ENCODE results near the gene PSMB9.

Gene PSMB9

GRCh38 chr6:32840604-32841246 lies 13.3 kb upstream of the PSMB9 start:
- no peak for DNase-seq

DNA sequence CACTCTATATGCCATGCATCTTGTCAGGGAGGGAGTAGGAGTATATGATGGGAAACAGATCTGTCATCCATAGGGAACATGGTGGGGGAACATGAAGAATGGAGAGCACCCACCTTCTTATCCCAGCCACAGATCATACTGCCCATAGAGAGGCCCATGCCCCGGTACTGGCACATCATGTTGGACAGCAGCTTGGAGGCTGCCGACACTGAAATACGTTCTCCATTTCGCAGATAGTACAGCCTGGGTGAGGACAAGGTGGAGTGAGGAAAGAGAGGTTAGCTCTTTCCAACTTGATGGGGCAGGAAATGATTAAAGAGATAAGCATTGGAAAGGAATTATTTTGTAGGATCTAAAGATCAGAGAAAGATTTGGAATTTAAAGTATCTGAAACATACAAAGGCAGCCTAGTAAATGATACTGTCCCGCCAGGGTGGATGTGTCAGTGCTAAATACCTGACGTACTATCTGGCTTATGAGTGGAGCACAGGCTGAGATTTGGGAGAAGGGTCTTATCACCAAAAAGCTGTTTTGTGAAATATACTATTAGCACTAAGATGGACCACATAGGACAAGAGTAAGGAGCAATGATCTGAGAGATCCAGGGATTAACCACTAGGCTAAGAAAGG lies 11.9 kb upstream of the PSMB9 start:
- DNase-seq: no peak

GRCh38 chr6:32842690-32843089 lies 11.3 kb upstream of the PSMB9 start:
- no peak for DNase-seq

DNA sequence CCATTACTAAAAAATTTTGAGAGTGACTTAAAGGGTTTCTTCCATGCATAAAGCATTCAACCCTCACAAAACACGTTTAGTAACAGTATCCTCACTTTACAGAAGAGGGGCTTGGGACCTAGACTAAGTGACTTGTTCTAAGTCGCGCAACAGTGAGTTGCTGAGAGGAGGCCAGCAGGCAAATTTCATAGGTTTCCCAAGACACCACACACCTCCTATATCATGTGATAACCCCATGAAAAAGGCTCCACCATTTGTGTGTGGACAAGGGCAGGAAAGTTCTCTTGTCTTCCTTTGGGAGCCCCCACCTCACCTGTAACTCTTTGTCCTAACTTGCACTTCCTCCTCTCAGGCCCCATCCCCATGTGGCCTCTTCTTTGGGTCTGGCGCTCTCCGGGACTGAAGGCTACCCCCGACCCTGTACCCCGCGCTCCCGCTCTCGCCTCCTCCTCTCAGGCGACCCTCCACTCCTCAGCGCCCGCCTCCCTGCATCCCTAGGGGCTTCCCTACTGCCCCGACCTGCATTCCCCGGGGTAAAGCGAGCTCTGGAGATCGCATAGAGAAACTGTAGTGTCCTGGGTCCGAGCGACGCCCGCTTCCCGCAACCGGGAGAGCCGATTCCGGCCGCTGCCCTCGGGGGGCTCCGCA lies 10.5 kb upstream of the PSMB9 start:
- DNase-seq: no peak

- peak; percentile 99 for DNase-seq
These were observed 9.8 kb upstream of the PSMB9 start, which contains the start of gene PSMB8 for GRCh38 chr6:32843979-32844838. Gene PSMB8, minus strand, starts transcription at chr6:32844047. Its CDS starts 51 bp downstream, at chr6:32843996.

GRCh38 chr6:32844839-32845383 lies 9.1 kb upstream of the PSMB9 start:
- DNase-seq: no peak

GRCh38 chr6:32845384-32845884 lies 8.6 kb upstream of the PSMB9 start:
- DNase-seq: no peak

GRCh38 chr6:32847004-32847403 lies 7.0 kb upstream of the PSMB9 start:
- DNase-seq: no peak

DNA sequence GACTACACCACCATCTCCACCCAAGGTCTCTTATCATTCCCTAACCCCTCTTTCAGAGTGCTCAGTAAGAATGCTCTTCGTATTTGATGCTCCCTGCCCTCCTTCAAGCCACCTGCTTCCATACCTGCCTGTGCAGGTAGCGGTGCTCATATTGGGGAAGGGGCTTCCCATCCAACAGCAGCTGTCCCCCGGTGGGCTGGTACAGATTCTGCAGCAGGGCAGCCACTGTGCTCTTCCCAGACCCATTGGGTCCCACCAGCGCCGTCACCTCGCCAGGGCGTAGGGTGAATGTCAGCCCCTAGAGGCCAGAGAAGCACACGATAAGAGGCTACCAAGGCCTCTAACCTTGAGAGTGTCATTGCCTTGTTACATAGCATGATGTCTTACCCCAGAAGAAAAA lies 6.2 kb upstream of the PSMB9 start:
- no peak for DNase-seq

GRCh38 chr6:32849126-32849525 lies 4.9 kb upstream of the PSMB9 start:
- no peak for DNase-seq

DNA sequence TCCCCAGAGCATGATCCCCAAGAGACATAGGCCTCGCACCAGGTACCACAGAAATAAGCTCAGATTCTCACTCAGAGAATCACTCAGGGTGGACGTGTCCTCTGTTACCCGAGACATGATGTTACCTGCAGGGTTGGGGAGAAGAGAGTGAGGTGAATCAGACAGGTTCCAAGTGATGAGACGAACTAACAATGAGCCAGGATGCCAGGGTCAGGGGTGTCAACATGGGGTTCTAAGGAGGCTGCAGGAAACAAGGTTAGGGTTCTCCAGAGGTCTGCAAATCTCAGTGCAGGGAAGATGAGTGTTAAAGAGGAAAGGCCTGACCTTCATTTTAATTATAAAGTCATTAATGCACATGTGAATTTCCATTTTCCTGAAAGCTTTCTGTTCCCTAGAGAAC lies 3.0 kb upstream of the PSMB9 start:
- DNase-seq: no peak

DNA sequence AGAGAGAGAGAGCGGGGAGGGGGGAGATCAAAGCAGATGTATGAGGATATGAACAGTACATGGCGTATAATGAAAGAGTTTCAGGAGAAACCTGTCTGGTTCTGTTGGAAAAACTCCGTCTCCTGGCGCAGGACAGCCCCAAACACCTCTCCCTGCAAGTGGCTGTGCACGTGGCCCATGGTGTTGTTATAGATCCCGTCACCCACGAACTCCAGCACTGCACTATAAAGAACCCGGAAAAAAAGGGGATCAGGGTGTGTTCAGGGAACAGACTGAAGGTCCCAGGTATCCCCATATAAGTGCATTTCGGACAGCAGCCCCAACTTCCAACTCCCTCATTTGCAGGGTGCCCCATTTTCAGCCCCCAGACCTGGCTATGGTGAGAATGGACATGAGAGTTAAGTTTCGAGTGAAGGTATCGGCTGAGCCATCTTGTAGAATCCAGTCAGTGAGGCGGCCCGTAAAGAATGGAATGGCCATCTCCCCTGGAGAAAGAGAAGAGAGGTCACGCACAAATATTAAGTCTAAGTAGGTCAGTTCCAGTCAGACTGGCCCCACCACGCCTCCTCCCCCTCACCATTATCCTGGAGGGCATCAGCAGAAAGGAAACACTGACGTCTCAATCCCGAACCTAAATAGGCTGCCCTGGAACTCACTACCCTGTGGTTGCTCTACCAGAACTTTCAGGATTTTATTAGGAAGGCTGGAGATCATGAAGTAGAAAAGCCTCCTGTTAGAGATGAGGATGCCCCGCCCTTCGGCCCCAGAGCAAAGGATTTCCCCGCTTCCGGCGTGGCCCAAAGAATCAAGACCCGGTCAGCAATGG lies 1.8 kb upstream of the PSMB9 start:
- DNase-seq: no peak

DNA sequence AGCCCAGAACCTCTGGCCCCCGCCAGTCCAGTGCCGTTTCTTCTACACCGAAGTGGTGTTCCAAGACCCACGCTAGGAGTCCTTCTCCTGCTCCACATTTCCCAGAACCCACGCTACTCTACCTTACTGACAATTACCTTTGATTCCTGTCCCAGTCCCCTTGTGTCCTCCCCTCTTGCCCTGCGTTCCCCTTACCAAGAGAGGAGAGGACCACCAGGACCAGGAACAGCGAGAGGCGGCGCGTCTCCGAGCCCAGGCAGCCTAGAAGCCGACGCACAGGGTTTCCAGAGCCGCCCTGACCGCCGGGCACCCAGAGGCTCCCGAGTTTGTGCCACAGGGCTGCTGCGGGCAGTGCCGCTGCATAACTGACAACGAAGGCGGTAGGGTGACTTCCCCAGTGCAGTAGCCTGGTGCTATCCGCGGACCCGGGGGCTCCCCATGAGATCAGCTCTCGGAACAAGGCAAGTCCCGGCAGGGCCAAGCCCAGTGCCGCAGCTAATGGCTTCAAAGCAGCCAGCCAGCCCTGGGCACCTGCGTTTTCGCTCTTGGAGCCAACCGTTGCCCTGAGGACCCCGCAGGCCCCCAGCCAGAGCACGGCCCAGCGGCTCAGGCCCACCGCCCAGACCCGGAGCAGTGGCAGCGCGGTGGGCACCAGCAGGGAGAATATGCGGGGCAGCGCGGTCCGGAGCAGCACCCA lies 1.0 kb upstream of the PSMB9 start:
- DNase-seq: peak; percentile 44 to 52

- peak; percentile 61 to 63 for DNase-seq
These were observed 585 bp downstream of the PSMB9 start for GRCh38 chr6:32854376-32855178.

- DNase-seq: no peak
These were observed 1.6 kb downstream of the PSMB9 start for GRCh38 chr6:32855467-32856174.

- DNase-seq: no peak
These were observed 3.3 kb downstream of the PSMB9 start for GRCh38 chr6:32857156-32857891.

GRCh38 chr6:32858194-32858593 lies 4.2 kb downstream of the PSMB9 start:
- DNase-seq: no peak

DNA sequence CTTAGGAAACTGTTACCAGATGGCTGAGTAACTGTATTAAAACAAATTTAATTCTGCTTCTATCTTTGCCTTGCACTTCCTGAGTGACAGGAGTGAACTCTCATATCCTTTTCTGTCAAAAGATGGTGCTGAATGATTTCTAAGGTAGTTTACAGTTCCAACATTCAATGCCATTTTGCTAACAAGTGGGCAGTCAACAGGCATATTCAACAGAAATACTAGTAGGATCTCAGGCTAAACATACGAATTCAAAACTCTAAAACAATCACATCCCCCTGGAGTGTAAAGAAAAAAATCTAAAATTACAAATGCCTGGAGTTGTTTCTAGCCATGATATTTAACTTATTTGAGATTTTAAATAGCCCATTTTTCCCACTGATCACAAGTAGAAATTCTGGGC lies 6.7 kb downstream of the PSMB9 start:
- DNase-seq: no peak

DNA sequence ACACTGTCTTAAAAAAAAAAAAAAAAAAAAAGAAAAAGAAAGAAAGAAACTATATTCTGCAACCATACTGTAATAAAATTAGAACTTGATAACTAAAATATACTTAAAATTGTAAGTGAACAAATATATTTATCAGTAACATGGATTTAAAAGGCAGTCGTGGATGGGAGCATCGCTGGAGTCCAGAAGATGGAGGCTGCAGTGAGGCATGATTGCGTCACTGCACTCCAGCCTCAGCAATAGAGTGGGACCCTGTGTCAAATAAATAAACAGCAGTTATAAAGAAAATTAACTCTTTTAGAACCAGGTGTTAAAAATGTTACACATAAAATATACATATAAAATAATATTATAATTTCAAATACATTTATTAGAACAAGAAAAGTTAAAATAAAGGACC lies 8.7 kb downstream of the PSMB9 start:
- no peak for DNase-seq

Data from activated CD4-positive, alpha-beta T cell treated with anti-CD3 and anti-CD28 coated beads, Interleukin-2, amount 50 U/mL, for 4 hours (primary cell).